Endothelial cell of umbilical vein (primary cell): Measurements from ENCODE around the gene NIPBL. TPM values are rescaled to one million over a fixed set of nuclear protein-coding genes. Genes with fewer than 3 reads are reported as not detected.
"Not testable (repeated sequence)": the region's sequence is repeated elsewhere in the genome, so short reads cannot be mapped to it uniquely, and the experiment has no call there.

Experiments
- BruUV-seq: library from RNA; stranded (reverse); fragments of 400-500 nt; replicated peaks from 2 replicates; lab custom pipeline; 2021; lab: Mats Ljungman, UMichigan
- CTCF ChIA-PET: fragments of 300-600, 350-600 bp; sonication (Branson Sonifier 250); formaldehyde crosslinking; loops from one replicate; lab custom pipeline; 2021; ENCODE audit warnings: antibody characterized with exemption, inconsistent platforms; lab: Charles Lee
- POLR2A ChIA-PET: fragments of 300-600, 350-600 bp; sonication (Branson Sonifier 250); formaldehyde crosslinking; loops from one replicate; lab custom pipeline; 2021; ENCODE audit warnings: antibody characterized with exemption, inconsistent platforms; lab: Charles Lee
- DNase-seq: peaks from one replicate; pipeline ENCODE4 v3.0.0-alpha.2; 2011; ENCODE audit warnings: low read depth, low spot score
- FAIRE-seq: peaks from 2 replicates; lab custom pipeline; 2011; peaks lifted over from hg19 to GRCh38; lab: Jason Lieb, UNC
- H2AFZ ChIP-seq: 2 replicates; pipeline ENCODE4 v1.6.0; 2012; ENCODE audit warnings: low read depth, low read length, control low read depth, inconsistent platforms
- H3K27ac ChIP-seq: 2 replicates; pipeline ENCODE4 v1.5.1; 2011; ENCODE audit warnings: low read depth, mild to moderate bottlenecking, control low read depth, low read length, moderate library complexity; ENCODE audit not compliant: insufficient read depth
- H3K27me3 ChIP-seq, 2 experiments: 2 replicates each; pipeline versions ENCODE4 v1.6.0 to v1.6.1; 2011; ENCODE audit warnings: low read length in 2 of 2, mixed read lengths in 1 of 2; ENCODE audit not compliant: control insufficient read depth in 2 of 2, insufficient read depth in 2 of 2
- H3K36me3 ChIP-seq, 2 experiments: 2 replicates in 1 of 2; 3 replicates in 1 of 2; pipeline ENCODE4 v1.5.1; 2011; ENCODE audit warnings: low read length in 2 of 2, mild to moderate bottlenecking in 1 of 2, moderate library complexity in 1 of 2; ENCODE audit not compliant: control insufficient read depth in 2 of 2, insufficient read depth in 2 of 2; ENCODE audit errors: extremely low read depth in 1 of 2
- H3K4me1 ChIP-seq: 3 replicates; pipeline ENCODE4 v1.5.1; 2011; ENCODE audit warnings: mild to moderate bottlenecking, low read length; ENCODE audit not compliant: control insufficient read depth, insufficient read depth; ENCODE audit errors: extremely low read depth
- H3K4me2 ChIP-seq: 2 replicates; pipeline ENCODE4 v1.6.1; 2011; ENCODE audit warnings: low read length, control low read depth, mixed read lengths; ENCODE audit not compliant: insufficient read depth
- H3K4me3 ChIP-seq, 3 experiments: fragments of 200-600 bp in 1 of 3; sonication (generic), shearing (Covaris generic) in 1 of 3; replicated peaks in 1 of 3; 2 replicates each; pipeline ENCODE4 v1.5.1; 2011 to 2016; ENCODE audit warnings: control low read depth in 3 of 3, low read length in 3 of 3, mild to moderate bottlenecking in 2 of 3, inconsistent platforms in 1 of 3, low read depth in 1 of 3, moderate library complexity in 1 of 3; ENCODE audit not compliant: insufficient read depth in 1 of 3
- H3K79me2 ChIP-seq: 2 replicates; pipeline ENCODE4 v1.6.0; 2012; ENCODE audit warnings: low read length, inconsistent platforms; ENCODE audit not compliant: control insufficient read depth, insufficient read depth
- H3K9ac ChIP-seq: replicated peaks from 2 replicates; pipeline ENCODE3; 2011; ENCODE audit warnings: low read length, control low read depth; ENCODE audit not compliant: insufficient read depth; ENCODE audit errors: extremely low read depth
- H3K9me1 ChIP-seq: replicated peaks from 3 replicates; pipeline ENCODE4 v1.6.0; 2011; ENCODE audit warnings: mild to moderate bottlenecking, low read length; ENCODE audit not compliant: control insufficient read depth, insufficient read depth; ENCODE audit errors: extremely low read depth
- H3K9me3 ChIP-seq: replicated peaks from 2 replicates; pipeline ENCODE4 v1.5.1; 2012; ENCODE audit warnings: low read length, inconsistent platforms; ENCODE audit not compliant: control insufficient read depth, insufficient read depth
- H4K20me1 ChIP-seq: replicated peaks from 2 replicates; pipeline ENCODE3; 2011; ENCODE audit warnings: mild to moderate bottlenecking, low read length; ENCODE audit not compliant: control insufficient read depth, insufficient read depth; ENCODE audit errors: extremely low read depth
- CTCF ChIP-seq, 2 donors: IDR thresholded peaks; 1 replicate in 1 of 2; 2 replicates in 1 of 2; pipeline ENCODE4 v1.5.1; 2011; ENCODE audit warnings: low read length in 2 of 2, mild to moderate bottlenecking in 2 of 2, moderate library complexity in 2 of 2, control low read depth in 1 of 2, inconsistent platforms in 1 of 2, low read depth in 1 of 2; ENCODE audit not compliant: insufficient read depth in 1 of 2; ENCODE audit errors: extremely low read depth in 1 of 2
- EZH2 ChIP-seq: IDR thresholded peaks from 2 replicates; pipeline ENCODE4 v1.6.1; 2012; ENCODE audit warnings: borderline replicate concordance, low read depth, mild to moderate bottlenecking, moderate library complexity, low read length, inconsistent platforms; ENCODE audit not compliant: severe bottlenecking
- FOS ChIP-seq: IDR thresholded peaks from 2 replicates; pipeline ENCODE4 v1.6.1; 2011; ENCODE audit warnings: mild to moderate bottlenecking, low read length, moderate library complexity, borderline replicate concordance; ENCODE audit not compliant: insufficient read depth
- GATA2 ChIP-seq: IDR thresholded peaks from 2 replicates; pipeline ENCODE4 v1.7.0; 2011; ENCODE audit warnings: low read depth, mild to moderate bottlenecking, moderate library complexity, mixed read lengths, low read length; ENCODE audit not compliant: insufficient read length, insufficient read depth
- JUN ChIP-seq: IDR thresholded peaks from 2 replicates; pipeline ENCODE4 v1.6.1; 2011; ENCODE audit warnings: borderline replicate concordance, low read depth; ENCODE audit not compliant: insufficient read length, insufficient read depth
- MAX ChIP-seq: IDR thresholded peaks from 2 replicates; pipeline ENCODE4 v1.6.1; 2011; ENCODE audit not compliant: insufficient read depth, insufficient read length
- MYC ChIP-seq: IDR thresholded peaks from one replicate; pipeline ENCODE4 v1.6.1; 2011; ENCODE audit warnings: mild to moderate bottlenecking, low read depth, low read length
- POLR2A ChIP-seq: IDR thresholded peaks from 2 replicates; pipeline ENCODE4 v1.6.1; 2012; ENCODE audit warnings: low read depth, mild to moderate bottlenecking, control low read depth, low read length
- POLR2AphosphoS5 ChIP-seq: IDR thresholded peaks from 2 replicates; pipeline ENCODE4 v1.6.1; 2012; ENCODE audit warnings: low read depth, mild to moderate bottlenecking, control low read depth, low read length, moderate library complexity; ENCODE audit not compliant: insufficient read depth
- dilution Hi-C: fragments of 300-500 bp; cut with MboI; formaldehyde crosslinking; loops from one replicate; pipeline ENCODE4 v1.15.0; 2019; ENCODE audit warnings: low sequenced_read_pairs; ENCODE audit not compliant: extremely low pct_ligation_motif_present
- intact Hi-C: fragments of 100-400 bp; cut with micrococcal nuclease; formaldehyde crosslinking; loops from one replicate; pipeline ENCODE4 v1.10.0; 2022
- polyA plus RNA-seq, 4 experiments: library from polyadenylated mRNA; depleted of rRNA in 3 of 4; stranded (reverse) in 3 of 4; unstranded in 1 of 4; fragments of >200 nt; gene quantifications; 2 replicates each; pipeline versions ENCODE4 v1.2.1 to v1.2.3, GENCODE V29; 2011 to 2012; ENCODE audit warnings: missing spikeins in 1 of 4
- total RNA-seq: library from RNA; stranded (reverse); gene quantifications from 2 replicates; pipeline ENCODE4 v1.2.3, GENCODE V29; 2021

The NIPBL gene
- total and polyA plus RNA-seq, 2 donors (not counting 3 experiments of a cell fraction or from before 2014, with no cell fraction given), result 15.5 to 50.7 TPM

DNA sequence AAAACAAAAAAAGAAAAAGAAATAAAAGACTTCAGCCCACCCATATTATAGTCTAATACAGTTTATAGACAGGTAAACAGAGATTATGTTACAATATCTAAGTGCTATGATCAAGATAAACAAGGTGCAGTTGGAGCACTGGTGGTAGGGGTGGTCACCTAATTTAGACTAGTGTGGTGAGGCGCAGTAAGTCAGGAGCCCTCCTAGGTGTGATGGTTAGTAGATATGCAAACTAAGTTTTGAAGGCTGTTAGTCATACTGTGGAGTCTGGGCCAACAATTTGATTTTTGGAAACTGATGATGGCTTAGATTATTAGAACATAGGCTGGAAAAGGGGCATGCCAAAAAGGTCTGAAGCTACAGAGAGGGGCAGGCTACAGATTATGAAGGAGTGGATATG lies 14.7 kb downstream of the NIPBL start:
- no TSS peak for BruUV-seq
- intact Hi-C loops, result no loop called here
- no peak overlapping the region for H3K4me2 ChIP-seq
- POLR2A ChIA-PET, result no interaction called here
- no peak overlapping the region for H3K27ac ChIP-seq
- H3K36me3 ChIP-seq, result no peaks in the 10 kb centered on the region
- peaks cover 89% of the 10 kb centered on the region for H3K79me2 ChIP-seq
- H3K4me3 ChIP-seq, result no peak overlapping the region
- no peak for FAIRE-seq
- DNase-seq, result no peak
- no peak overlapping the region for H3K9ac ChIP-seq
- peaks cover 20% of the 10 kb centered on the region for H4K20me1 ChIP-seq
- TF ChIP-seq POLR2A (no peak), CTCF (IDR thresholded peaks at IDR 0.05; ENCODE audit: extremely low read depth in 1 of 2, insufficient read depth in 1 of 2, low read depth in 1 of 2, low read length in 2 of 2) (no peak), POLR2AphosphoS5 (no peak), FOS (no peak), JUN (no peak), EZH2 (no peak), MAX (no peak), GATA2 (no peak), MYC (no peak)
- no peaks in the 10 kb centered on the region for H3K9me1 ChIP-seq
- H3K4me1 ChIP-seq, result no peaks in the 10 kb centered on the region
- H3K27me3 ChIP-seq, result no peaks in the 10 kb centered on the region
- no peaks in the 10 kb centered on the region for H3K9me3 ChIP-seq
- H2AFZ ChIP-seq, result no peak overlapping the region
- CTCF ChIA-PET, result no interaction called here
- dilution Hi-C loops, result no loop called here

DNA sequence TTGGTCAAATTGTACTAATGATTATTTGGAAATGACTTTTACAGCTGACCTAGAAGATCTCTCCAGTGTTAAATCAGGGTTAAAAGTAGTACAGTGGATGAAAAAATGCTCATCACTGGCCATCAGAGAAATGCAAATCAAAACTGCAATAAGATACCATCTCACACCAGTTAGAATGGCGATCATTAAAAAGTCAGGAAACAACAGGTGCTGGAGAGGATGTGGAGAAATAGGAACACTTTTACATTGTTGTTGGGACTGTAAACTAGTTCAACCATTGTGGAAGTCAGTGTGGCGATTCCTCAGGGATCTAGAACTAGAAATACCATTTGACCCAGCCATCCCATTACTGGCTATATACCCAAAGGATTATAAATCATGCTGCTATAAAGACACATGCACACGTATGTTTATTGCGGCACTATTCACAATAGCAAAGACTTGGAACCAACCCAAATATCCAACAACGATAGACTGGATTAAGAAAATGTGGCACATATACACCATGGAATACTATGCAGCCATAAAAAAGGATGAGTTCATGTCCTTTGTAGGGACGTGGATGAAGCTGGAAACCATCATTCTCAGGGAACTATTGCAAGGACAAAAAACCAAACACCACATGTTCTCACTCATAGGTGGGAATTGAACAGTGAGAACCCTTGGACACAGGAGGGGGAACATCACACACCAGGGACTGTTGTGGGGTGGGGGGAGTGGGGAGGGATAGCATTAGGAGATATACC lies 15.7 kb downstream of the NIPBL start:
- H3K9me3 ChIP-seq, H3K9ac ChIP-seq, dilution Hi-C loops, H3K36me3 ChIP-seq, H3K27ac ChIP-seq, H3K4me1 ChIP-seq, H3K4me2 ChIP-seq, H3K9me1 ChIP-seq, H3K4me3 ChIP-seq, POLR2A ChIA-PET, H3K27me3 ChIP-seq, intact Hi-C loops, BruUV-seq, H2AFZ ChIP-seq, FAIRE-seq, DNase-seq: not testable (repeated sequence)
- CTCF ChIA-PET, result interaction anchor here (1.3 kb wide), 1 partner anchor 12 kb away, joined by 3 read pairs; no protein-coding TSS in a partner anchor
- peaks cover 22% of the 10 kb centered on the region for H4K20me1 ChIP-seq
- peaks cover 89% of the 10 kb centered on the region for H3K79me2 ChIP-seq
